Progenitor cell of endocrine pancreas (in vitro differentiated cells): ENCODE results near the gene ZBTB49. TPM values are rescaled to one million over a fixed set of nuclear protein-coding genes. Genes with fewer than 3 reads are reported as not detected.

Experiments used
- DNase-seq: peaks from one replicate; pipeline ENCODE4 v3.0.0; 2021; ENCODE audit warnings: low spot score; ENCODE audit not compliant: unreplicated experiment
- H3K27ac Mint-ChIP-seq: 2 replicates; pipeline ENCODE4 v1.8.0; 2021; ENCODE audit warnings: mild to moderate bottlenecking, moderate library complexity, mixed read lengths
- H3K27me3 Mint-ChIP-seq: 2 replicates; pipeline ENCODE4 v1.8.0; 2021; ENCODE audit warnings: mixed read lengths
- H3K36me3 Mint-ChIP-seq: 2 replicates; pipeline ENCODE4 v1.8.0; 2022; ENCODE audit warnings: mixed read lengths; ENCODE audit not compliant: insufficient read depth
- H3K4me1 Mint-ChIP-seq: 2 replicates; pipeline ENCODE4 v1.8.0; 2021; ENCODE audit warnings: low read depth, mixed read lengths
- H3K4me3 Mint-ChIP-seq: 2 replicates; pipeline ENCODE4 v1.8.0; 2021; ENCODE audit warnings: low read depth, mild to moderate bottlenecking, moderate library complexity, mixed read lengths
- H3K9me3 Mint-ChIP-seq: 2 replicates; pipeline ENCODE4 v1.8.0; 2021; ENCODE audit warnings: low read depth, mixed read lengths
- CTCF ChIP-seq: fragments of 200-600 bp; sonication (generic); IDR thresholded peaks from one replicate; pipeline ENCODE4 v1.5.0; 2021; ENCODE audit warnings: antibody characterized with exemption, mild to moderate bottlenecking; ENCODE audit not compliant: unreplicated experiment
- total RNA-seq: library from RNA; stranded (reverse); gene quantifications from 2 replicates; pipeline ENCODE4 v1.2.1, GENCODE V29; 2021

Gene ZBTB49
- total RNA-seq, 1 donor from 2014 or later, result 12.5 TPM

GRCh38 chr4:4296283-4296846 is 6.3 kb downstream of the ZBTB49 start:
- no peak for DNase-seq
- Mint-ChIP-seq H3K27ac (peak overlapping the region; percentile 22), H3K36me3 (peaks cover 13% of the 10 kb centered on the region), H3K4me3 (no peak overlapping the region), H3K4me1 (no peaks in the 10 kb centered on the region), H3K9me3 (peaks cover 11% of the 10 kb centered on the region), H3K27me3 (no peaks in the 10 kb centered on the region)
- TF ChIP-seq CTCF, result no peak

- H3K4me1 Mint-ChIP-seq, result no peaks in the 10 kb centered on the region
- H3K9me3 Mint-ChIP-seq, result peaks cover 11% of the 10 kb centered on the region
- no peak for TF ChIP-seq CTCF
- H3K36me3 Mint-ChIP-seq, result peaks cover 17% of the 10 kb centered on the region
- H3K4me3 Mint-ChIP-seq, result no peak overlapping the region
- no peaks in the 10 kb centered on the region for H3K27me3 Mint-ChIP-seq
- H3K27ac Mint-ChIP-seq, result no peak overlapping the region
- no peak for DNase-seq
These were observed 9.0 kb downstream of the ZBTB49 start for GRCh38 chr4:4299006-4299405.

- H3K9me3 Mint-ChIP-seq, result no peaks in the 10 kb centered on the region
- no peak for TF ChIP-seq CTCF
- H3K27ac Mint-ChIP-seq, result no peak overlapping the region
- peaks cover 5% of the 10 kb centered on the region for H3K36me3 Mint-ChIP-seq
- H3K4me3 Mint-ChIP-seq, result no peak overlapping the region
- no peaks in the 10 kb centered on the region for H3K27me3 Mint-ChIP-seq
- no peaks in the 10 kb centered on the region for H3K4me1 Mint-ChIP-seq
- no peak for DNase-seq
These were observed 11.9 kb downstream of the ZBTB49 start for GRCh38 chr4:4302001-4302400.

GRCh38 chr4:4302416-4302815 is 12.4 kb downstream of the ZBTB49 start:
- peaks cover 7% of the 10 kb centered on the region for H3K36me3 Mint-ChIP-seq
- H3K27me3 Mint-ChIP-seq, result no peaks in the 10 kb centered on the region
- no peak overlapping the region for H3K4me3 Mint-ChIP-seq
- no peak for TF ChIP-seq CTCF
- H3K4me1 Mint-ChIP-seq, result no peaks in the 10 kb centered on the region
- no peaks in the 10 kb centered on the region for H3K9me3 Mint-ChIP-seq
- DNase-seq, result no peak
- H3K27ac Mint-ChIP-seq, result no peak overlapping the region

- Mint-ChIP-seq H3K27me3 (no peaks in the 10 kb centered on the region), H3K4me1 (no peaks in the 10 kb centered on the region), H3K9me3 (no peaks in the 10 kb centered on the region), H3K36me3 (peaks cover 7% of the 10 kb centered on the region), H3K27ac (peak overlapping the region; percentile 71), H3K4me3 (no peak overlapping the region)
- DNase-seq, result no peak
- no peak for TF ChIP-seq CTCF
These were observed 16.9 kb downstream of the ZBTB49 start for GRCh38 chr4:4306920-4307319.
